OCI-LY7 (cell line): ENCODE measurements around the gene OPALIN. TPM values are rescaled to one million over a fixed set of nuclear protein-coding genes. Genes with fewer than 3 reads are reported as not detected.

Experiments used
- BruUV-seq: library from RNA; stranded (reverse); fragments of 400-500 nt; replicated peaks from 2 replicates; lab custom pipeline; 2021; lab: Mats Ljungman, UMichigan
- CTCF ChIA-PET: fragments of 300-600 bp; sonication (Branson Sonifier 250); formaldehyde crosslinking; loops from one replicate; lab custom pipeline; 2022; ENCODE audit warnings: antibody characterized with exemption; ENCODE audit not compliant: unreplicated experiment; lab: Charles Lee
- POLR2A ChIA-PET: fragments of 300-600 bp; sonication (Branson Sonifier 250); formaldehyde crosslinking; loops from one replicate; lab custom pipeline; 2022; ENCODE audit warnings: antibody characterized with exemption; lab: Charles Lee
- DNase-seq: peaks from one replicate; pipeline ENCODE4 v3.0.0-alpha.2; 2015; ENCODE audit warnings: low spot score
- H2AFZ ChIP-seq: fragments of 200-600 bp; sonication (generic), shearing (Covaris generic); 2 replicates; pipeline ENCODE4 v1.6.1; 2014; ENCODE audit warnings: mild to moderate bottlenecking, antibody characterized with exemption, low read length, moderate library complexity
- H3K27ac ChIP-seq: fragments of 200-600 bp; sonication (generic); 2 replicates; pipeline ENCODE4 v1.5.1; 2014; ENCODE audit warnings: mixed run types, low read depth, mild to moderate bottlenecking, moderate library complexity, low read length, inconsistent platforms; ENCODE audit not compliant: poor library complexity, severe bottlenecking
- H3K36me3 ChIP-seq: fragments of 200-600 bp; sonication (generic); 2 replicates; pipeline ENCODE4 v1.6.1; 2014; ENCODE audit warnings: mild to moderate bottlenecking, antibody characterized with exemption, low read length, moderate library complexity, mixed read lengths; ENCODE audit not compliant: insufficient read depth
- H3K4me1 ChIP-seq: fragments of 200-600 bp; sonication (generic); 2 replicates; pipeline ENCODE4 v1.5.1; 2014; ENCODE audit warnings: mild to moderate bottlenecking, low read length; ENCODE audit not compliant: insufficient read depth, poor library complexity, severe bottlenecking
- H3K4me2 ChIP-seq: fragments of 200-600 bp; sonication (generic); 2 replicates; pipeline ENCODE4 v1.6.1; 2014; ENCODE audit warnings: mild to moderate bottlenecking, low read length
- H3K4me3 ChIP-seq: fragments of 200-600 bp; sonication (generic); 2 replicates; pipeline ENCODE4 v1.5.1; 2014; ENCODE audit warnings: mild to moderate bottlenecking, low read depth, low read length; ENCODE audit not compliant: poor library complexity, severe bottlenecking
- H3K79me2 ChIP-seq: fragments of 200-600 bp; sonication (generic); 2 replicates; pipeline ENCODE4 v1.6.1; 2016; ENCODE audit warnings: low read depth, mild to moderate bottlenecking, low read length, moderate library complexity, mixed read lengths; ENCODE audit not compliant: insufficient read depth
- H3K9me2 ChIP-seq: fragments of 200-600 bp; sonication (generic); 2 replicates; pipeline ENCODE4 v1.6.1; 2016; ENCODE audit warnings: mild to moderate bottlenecking, low read length, mixed read lengths; ENCODE audit not compliant: insufficient read depth
- H3K9me3 ChIP-seq: fragments of 200-600 bp; sonication (generic); 2 replicates; pipeline ENCODE4 v1.6.1; 2014; ENCODE audit warnings: mild to moderate bottlenecking, mixed run types, low read length, mixed read lengths
- H4K20me1 ChIP-seq: fragments of 200-600 bp; sonication (generic); 2 replicates; pipeline ENCODE4 v1.6.1; 2014; ENCODE audit warnings: mild to moderate bottlenecking, antibody characterized with exemption, low read length, moderate library complexity, mixed read lengths; ENCODE audit not compliant: insufficient read depth
- CTCF ChIP-seq: fragments of 200-600 bp; sonication (generic); conservative IDR thresholded peaks from 2 replicates; pipeline ENCODE4 v1.5.1; 2014; ENCODE audit warnings: mild to moderate bottlenecking, antibody characterized with exemption, low read length, moderate library complexity, mixed read lengths
- EZH2phosphoT487 ChIP-seq: fragments of 200-600 bp; sonication (generic); IDR thresholded peaks from 2 replicates; pipeline ENCODE4 v1.6.1; 2018; ENCODE audit warnings: low read depth, borderline replicate concordance, mild to moderate bottlenecking, mixed run types, antibody characterized with exemption, low read length, moderate library complexity, mixed read lengths
- intact Hi-C: fragments of 100-400 bp; cut with micrococcal nuclease; formaldehyde crosslinking; loops from one replicate; pipeline ENCODE4 v1.10.0; 2022; ENCODE audit not compliant: unreplicated experiment
- total RNA-seq, 2 experiments: library from RNA; depleted of rRNA in 1 of 2; stranded (reverse); fragments of >200 nt in 1 of 2; shearing (Covaris generic) in 1 of 2; gene quantifications; 2 replicates each; pipeline ENCODE4 v1.2.3, GENCODE V29; 2014 to 2022

OPALIN gene
- total RNA-seq, 2 experiments from 2014 or later, result not detected

GRCh38 chr10:96357038-96357620 lies 1.7 kb downstream of the OPALIN start:
- Histone ChIP-seq H3K9me2 (no peaks in the 10 kb centered on the region), H3K36me3 (no peaks in the 10 kb centered on the region), H2AFZ (no peak overlapping the region), H3K79me2 (no peaks in the 10 kb centered on the region), H3K27ac (no peak overlapping the region), H3K9me3 (no peaks in the 10 kb centered on the region), H3K4me1 (no peaks in the 10 kb centered on the region), H3K4me3 (no peak overlapping the region), H4K20me1 (no peaks in the 10 kb centered on the region), H3K4me2 (no peak overlapping the region)
- ChIA-PET CTCF (no interaction called here), POLR2A (interaction anchor here (0.6 kb wide), 1 partner anchor 174 kb away, joined by 3 read pairs; no protein-coding TSS in a partner anchor)
- intact Hi-C loops, result no loop called here
- TF ChIP-seq EZH2phosphoT487 (no peak), CTCF (no peak)
- no peak for DNase-seq
- BruUV-seq, result no TSS peak

- BruUV-seq, result no TSS peak
- Histone ChIP-seq H3K36me3 (no peaks in the 10 kb centered on the region), H3K4me1 (no peaks in the 10 kb centered on the region), H3K4me2 (no peak overlapping the region), H3K79me2 (no peaks in the 10 kb centered on the region), H3K9me2 (no peaks in the 10 kb centered on the region), H3K27ac (no peak overlapping the region), H2AFZ (no peak overlapping the region), H4K20me1 (no peaks in the 10 kb centered on the region), H3K4me3 (no peak overlapping the region), H3K9me3 (no peaks in the 10 kb centered on the region)
- TF ChIP-seq CTCF (no peak), EZH2phosphoT487 (no peak)
- ChIA-PET CTCF (no interaction called here), POLR2A (interaction anchor here (0.8 kb wide), 1 partner anchor 16 kb away, joined by 4 read pairs; no protein-coding TSS in a partner anchor)
- intact Hi-C loops, result no loop called here
- no peak for DNase-seq
These were observed 6.2 kb downstream of the OPALIN start for GRCh38 chr10:96352582-96352981.

GRCh38 chr10:96352027-96352426 lies 6.8 kb downstream of the OPALIN start:
- Histone ChIP-seq H4K20me1 (no peaks in the 10 kb centered on the region), H3K27ac (no peak overlapping the region), H3K9me2 (no peaks in the 10 kb centered on the region), H3K9me3 (no peaks in the 10 kb centered on the region), H3K4me1 (no peaks in the 10 kb centered on the region), H3K4me3 (no peak overlapping the region), H2AFZ (no peak overlapping the region), H3K36me3 (no peaks in the 10 kb centered on the region), H3K4me2 (no peak overlapping the region), H3K79me2 (no peaks in the 10 kb centered on the region)
- no peak for DNase-seq
- intact Hi-C loops, result no loop called here
- no TSS peak for BruUV-seq
- POLR2A ChIA-PET, result interaction anchor here (0.5 to 0.8 kb wide), 2 partner anchors 16 to 606 kb away, joined by 3 to 4 read pairs; no protein-coding TSS in a partner anchor
- TF ChIP-seq EZH2phosphoT487, result no peak
- no peak for TF ChIP-seq CTCF
- CTCF ChIA-PET, result no interaction called here
